NCI-H1105 treated with DMSO at 0.1 percent for 48 hours (cell line): ENCODE measurements around the gene LRRFIP1.

Experiments
- DNase-seq: peaks from one replicate; lab custom pipeline; 2025; lab: John Stamatoyannopoulos, UW

The LRRFIP1 gene

DNA sequence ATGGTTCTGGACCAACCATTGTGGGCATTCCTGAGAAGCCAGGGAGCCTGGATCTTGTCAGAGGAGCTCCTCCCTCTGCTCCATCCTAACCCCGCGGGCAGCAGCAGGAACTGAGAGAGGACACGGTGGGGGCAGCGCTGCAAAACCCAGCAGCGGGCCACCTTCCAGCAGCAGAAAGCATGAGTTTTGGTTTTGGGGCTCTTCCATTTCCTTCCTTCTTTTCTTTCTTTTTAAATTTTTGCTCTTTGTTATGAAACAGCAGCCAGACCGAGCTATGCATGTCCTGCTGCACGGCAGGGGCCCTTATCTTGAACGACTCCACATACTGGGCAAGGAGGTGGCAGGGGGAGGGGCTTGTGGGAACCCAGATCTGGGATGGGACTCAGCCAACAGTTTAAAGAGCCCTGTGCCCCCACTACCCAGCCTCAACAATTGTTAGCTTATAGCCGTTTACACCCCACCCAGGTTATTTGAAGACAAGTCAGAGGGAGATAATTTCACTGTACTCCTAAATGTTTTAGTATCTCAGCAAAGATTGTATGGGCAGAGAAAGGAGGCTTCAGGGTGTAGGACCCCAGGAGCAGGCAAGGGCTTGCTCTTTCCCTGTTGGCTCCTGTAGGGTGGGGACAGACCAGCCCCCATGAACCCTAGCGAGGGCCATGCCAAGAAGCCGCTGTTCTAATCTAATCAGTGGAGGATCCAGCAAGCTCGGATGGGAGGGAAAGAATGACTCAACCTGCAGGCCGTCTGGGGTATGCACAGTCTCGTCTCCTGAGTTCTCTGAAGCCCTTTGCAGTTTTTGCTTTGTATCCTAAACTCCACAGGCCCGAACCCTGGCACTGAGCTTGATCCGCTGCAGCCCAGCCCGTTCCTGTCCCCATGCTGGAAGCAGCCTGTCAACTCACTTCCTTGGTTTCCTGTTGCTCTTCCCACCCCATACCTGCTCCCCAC lies 75.3 kb downstream of the LRRFIP1 start:
- no peak for DNase-seq

GRCh38 chr2:237704501-237705434 lies 77.4 kb downstream of the LRRFIP1 start:
- no peak for DNase-seq

DNA sequence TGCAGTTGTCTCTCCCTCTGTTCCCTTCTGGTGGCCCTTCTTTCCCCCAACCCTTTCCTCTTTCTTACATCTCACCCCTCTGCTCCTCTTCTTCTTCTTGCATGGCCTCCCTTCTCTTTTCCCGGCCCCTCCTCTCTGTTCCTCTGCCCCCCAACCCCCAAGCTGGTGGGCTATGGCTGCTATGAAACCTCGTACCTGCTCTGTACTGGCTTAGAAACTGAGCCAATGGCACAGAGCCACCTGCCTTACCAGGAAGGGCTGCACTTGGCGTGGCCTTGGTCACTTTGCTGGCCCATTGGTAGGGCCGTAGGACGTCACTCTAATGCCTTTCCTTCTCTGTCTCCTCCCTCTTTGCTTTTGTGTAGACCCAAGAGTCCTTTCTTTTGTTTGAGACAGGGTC lies 78.9 kb downstream of the LRRFIP1 start:
- DNase-seq = no peak

GRCh38 chr2:237708065-237708398 lies 80.6 kb downstream of the LRRFIP1 start:
- no peak for DNase-seq

DNA sequence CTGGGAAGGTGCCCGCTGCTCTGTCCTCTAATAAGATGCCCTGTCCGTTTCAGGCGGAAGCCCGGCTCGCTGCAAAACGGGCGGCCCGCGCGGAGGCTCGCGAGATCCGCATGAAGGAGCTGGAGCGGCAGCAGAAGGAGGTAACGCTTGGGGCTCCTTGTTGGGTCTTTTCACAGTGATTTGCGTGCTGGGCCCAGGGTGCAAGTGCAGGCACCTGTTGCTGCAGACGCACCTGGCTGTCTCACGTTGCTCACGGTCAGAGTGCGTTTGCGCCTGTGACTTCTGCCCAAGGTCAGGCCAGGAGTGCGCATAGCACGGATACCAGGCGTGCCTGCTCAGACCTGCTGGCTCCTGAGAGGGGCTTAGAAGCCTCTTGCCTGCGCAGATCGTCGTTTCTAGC lies 81.1 kb downstream of the LRRFIP1 start:
- DNase-seq = no peak

DNA sequence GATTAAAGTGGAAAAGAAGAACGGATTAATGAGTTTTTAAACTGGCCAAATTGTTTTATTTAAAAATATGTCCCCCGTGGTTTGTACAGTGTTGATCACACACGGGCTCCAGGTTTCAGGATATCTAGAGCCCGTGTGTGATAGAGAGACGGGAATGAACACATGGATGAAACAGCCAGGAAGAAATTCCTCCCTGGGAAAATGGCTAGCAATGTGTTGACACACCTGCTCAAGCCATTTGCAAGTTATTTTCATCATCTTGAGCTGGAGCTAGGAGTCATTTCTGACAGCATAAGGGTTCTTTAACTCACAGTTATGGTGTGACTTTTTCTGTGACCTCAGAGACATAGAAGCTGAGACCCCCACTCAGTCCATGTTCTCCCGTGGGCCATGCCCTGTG lies 81.6 kb downstream of the LRRFIP1 start:
- DNase-seq = no peak

- DNase-seq = no peak
Observed at GRCh38 chr2:237711458-237712150, 84.2 kb downstream of the LRRFIP1 start.

- DNase-seq = no peak
Observed at GRCh38 chr2:237712477-237713377, 85.3 kb downstream of the LRRFIP1 start.

DNA sequence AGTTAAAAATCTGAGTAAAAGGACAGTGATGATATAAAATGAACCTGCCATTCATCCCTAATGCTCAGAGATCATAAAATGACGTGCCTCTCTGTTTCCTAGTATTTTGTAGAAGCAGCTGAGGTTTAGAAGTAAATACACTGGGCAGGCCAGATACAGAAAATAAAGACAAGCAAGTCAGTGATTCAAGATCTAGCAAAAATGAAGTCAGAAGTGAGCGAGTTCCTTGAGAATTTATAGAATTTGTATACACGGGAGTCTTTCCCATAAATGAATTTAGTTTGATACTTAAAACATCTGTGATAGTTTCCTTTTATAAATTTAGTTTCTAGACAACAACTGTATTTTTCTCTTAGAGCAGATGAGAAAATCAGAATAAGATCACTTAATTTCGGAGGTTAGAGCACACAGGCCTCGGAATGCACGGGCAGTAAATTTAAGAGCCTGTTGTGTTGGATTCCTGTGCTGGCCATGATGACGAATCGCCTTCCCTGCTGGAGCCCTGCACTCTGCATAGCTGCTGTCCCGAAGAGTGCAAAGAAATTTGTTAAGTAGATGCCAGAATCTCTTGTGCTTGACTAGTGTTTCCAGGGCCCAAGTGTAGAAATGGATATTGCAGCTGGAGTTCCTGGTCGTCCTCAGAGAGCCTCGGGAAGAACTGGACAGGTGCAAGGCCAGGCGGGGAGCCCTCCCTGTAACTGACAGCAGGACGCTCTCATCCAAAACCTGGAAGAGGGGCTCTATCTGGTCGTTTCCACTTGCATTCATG lies 87.5 kb downstream of the LRRFIP1 start:
- no peak for DNase-seq

- DNase-seq = no peak
Observed at GRCh38 chr2:237715459-237715947, 88.1 kb downstream of the LRRFIP1 start.

DNA sequence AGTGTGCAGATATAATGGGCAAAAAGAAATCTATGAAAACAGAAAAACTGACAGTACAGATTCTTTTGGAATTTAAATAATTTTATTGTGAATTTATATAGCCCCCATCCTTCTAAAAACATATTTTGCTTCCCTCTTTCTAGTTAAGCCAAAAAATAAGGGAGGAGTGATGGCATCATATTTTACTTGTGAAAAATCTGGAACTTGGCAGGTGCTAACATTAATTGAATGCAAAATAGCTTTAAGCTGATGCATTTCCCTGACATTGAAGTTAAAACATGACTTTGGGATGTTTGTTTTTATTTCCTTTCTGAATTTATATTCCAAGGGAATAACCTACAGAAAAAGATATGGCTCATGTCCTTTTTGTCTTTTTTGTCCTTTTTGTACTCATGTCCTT lies 88.6 kb downstream of the LRRFIP1 start:
- no peak for DNase-seq

DNA sequence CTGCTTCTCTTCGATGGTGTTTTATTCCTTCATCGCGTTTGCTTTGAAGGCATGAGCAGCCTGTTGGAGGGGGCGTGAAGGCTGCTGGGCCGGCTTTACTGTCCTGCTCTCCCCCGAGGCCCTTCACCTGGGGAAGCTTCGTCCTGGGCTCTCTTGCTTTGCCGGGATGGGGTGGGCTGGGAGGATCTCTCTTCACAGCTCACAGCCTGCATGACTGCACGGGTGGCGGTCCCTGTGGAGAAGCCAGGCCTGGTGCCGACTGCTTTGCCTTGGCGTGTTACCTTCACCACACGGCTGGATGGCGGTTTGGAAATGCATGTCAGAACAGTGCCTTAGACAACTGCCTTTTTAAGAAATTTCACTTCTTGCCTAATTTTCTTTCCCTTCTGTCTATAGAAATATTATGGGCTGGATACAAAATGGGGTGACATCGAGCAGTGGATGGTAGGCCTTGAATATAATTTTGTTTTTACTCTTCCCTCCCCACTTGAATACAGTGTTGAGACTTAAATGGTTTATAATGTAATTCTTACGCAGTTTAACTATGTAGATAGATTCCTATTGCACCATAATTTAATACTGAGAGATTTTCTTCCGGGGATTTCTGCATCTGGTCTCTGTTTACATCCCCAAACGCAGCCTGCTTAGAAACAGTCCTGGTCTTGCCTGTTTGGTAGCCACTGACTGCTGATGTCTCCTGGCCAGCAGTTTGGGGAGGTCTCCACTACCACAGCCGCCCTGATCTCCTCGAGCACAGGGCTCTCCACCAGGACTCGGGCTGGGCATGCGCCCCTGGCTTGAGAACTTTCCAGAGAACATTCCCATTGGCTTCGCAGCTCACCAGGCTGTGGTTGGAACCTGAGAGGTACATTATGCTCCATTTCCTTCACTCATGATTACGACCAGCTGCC lies 90.2 kb downstream of the LRRFIP1 start:
- DNase-seq = no peak

DNA sequence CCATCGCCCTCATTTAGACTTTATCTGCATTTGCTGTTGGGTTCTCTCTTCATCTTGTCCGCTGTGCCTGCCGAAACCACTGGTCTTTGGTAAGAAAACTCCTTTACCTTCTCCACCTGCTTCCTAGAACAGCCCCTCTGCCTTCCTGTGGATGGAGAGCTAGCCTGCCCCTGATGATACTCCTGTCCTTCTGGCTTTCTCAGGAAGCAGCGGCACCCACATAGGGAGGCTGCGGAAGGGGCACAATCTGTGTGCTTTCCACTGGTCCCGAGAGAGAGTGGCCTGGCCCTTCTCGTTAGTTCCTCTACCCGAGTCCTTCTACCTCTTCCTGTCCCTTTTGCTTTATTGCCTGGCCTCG lies 90.9 kb downstream of the LRRFIP1 start:
- no peak for DNase-seq

DNA sequence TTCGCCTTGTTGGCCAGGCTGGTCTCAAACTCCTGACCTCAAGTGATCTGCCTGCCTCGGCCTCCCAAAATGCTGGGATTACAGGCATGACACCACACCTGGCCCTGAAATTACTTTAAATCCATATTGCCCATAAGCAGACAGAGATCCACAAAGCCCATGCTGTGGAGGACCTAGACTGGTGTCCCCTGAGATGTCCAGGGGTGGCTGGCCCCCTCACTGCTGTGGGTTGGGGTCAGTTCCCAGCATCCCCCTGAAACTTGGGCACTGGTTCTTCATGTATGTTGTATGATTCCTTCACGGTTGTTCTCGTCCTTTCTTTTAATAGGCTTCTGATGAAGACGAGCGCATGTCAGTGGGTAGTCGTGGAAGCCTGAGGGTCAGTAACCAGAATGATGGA lies 93.1 kb downstream of the LRRFIP1 start:
- no peak for DNase-seq

GRCh38 chr2:237720957-237721356 lies 93.6 kb downstream of the LRRFIP1 start:
- no peak for DNase-seq

- DNase-seq = no peak
Observed at GRCh38 chr2:237721458-237721857, 94.1 kb downstream of the LRRFIP1 start.

DNA sequence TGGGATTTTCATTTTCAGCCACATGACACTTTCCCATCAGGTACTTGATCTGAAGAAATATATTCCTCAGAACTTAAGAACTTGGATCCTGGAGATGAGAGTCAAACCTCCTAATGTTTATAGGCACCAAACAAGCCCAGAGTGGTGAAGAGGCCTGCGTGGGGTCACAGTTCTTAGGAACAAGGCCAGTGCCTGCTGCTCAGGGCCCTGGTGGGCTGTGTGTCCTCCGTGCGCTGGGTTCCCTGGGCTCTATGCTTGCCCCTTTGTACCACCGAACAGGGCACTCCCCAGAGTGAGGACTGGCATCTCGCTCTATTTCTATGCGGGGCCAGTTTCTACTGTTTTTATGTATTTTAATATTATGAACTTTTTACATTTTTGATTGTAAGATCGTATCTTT lies 95.2 kb downstream of the LRRFIP1 start:
- DNase-seq = no peak

- no peak for DNase-seq
Observed at GRCh38 chr2:237723023-237723422, 95.6 kb downstream of the LRRFIP1 start.

- no peak for DNase-seq
Observed at GRCh38 chr2:237723602-237724001, 96.2 kb downstream of the LRRFIP1 start.
